Cardiac muscle cell (in vitro differentiated cells and primary cell): ENCODE measurements around the gene CNNM1. TPM values are rescaled to one million over a fixed set of nuclear protein-coding genes. Genes with fewer than 3 reads are reported as not detected.

ENCODE experiments used
- DNase-seq, 2 donors: peaks; one replicate each; pipeline versions ENCODE4 v3.0.0 to v3.0.0-alpha.2; 2010 to 2017; ENCODE audit warnings: low read depth in 1 of 2, low spot score in 1 of 2
- H3K27ac ChIP-seq: fragments of 200-600 bp; sonication (generic); 2 replicates; pipeline ENCODE4 v1.5.1; 2016
- H3K27me3 ChIP-seq: fragments of 200-600 bp; sonication (generic); 2 replicates; pipeline ENCODE4 v1.6.0; 2016; ENCODE audit warnings: control low read depth
- H3K36me3 ChIP-seq: fragments of 200-600 bp; sonication (generic); 2 replicates; pipeline ENCODE4 v1.5.1; 2016; ENCODE audit warnings: control low read depth
- H3K4me1 ChIP-seq: fragments of 200-600 bp; sonication (generic); 2 replicates; pipeline ENCODE4 v1.8.1; 2017; ENCODE audit warnings: low read depth, mild to moderate bottlenecking, mixed run types
- H3K4me3 ChIP-seq: fragments of 200-600 bp; sonication (generic); 2 replicates; pipeline ENCODE4 v1.5.1; 2016; ENCODE audit warnings: mild to moderate bottlenecking
- H3K9me3 ChIP-seq: fragments of 200-600 bp; sonication (generic); 2 replicates; pipeline ENCODE4 v1.5.1; 2017; ENCODE audit warnings: low read depth, mild to moderate bottlenecking, control low read depth
- polyA plus RNA-seq: library from polyadenylated mRNA; unstranded; fragments of >200 nt; fragmentation: Nextera tagmentation; extraction: Ambion mirVana; gene quantifications from 2 replicates; pipeline ENCODE4 v1.2.1, GENCODE V29; 2016
- total RNA-seq: library from RNA; depleted of rRNA; stranded (reverse); fragments of >200 nt; gene quantifications from 2 replicates; pipeline ENCODE4 v1.2.3, GENCODE V29; 2016
- TF ChIP-seq, protein P1 (sequence below): IDR thresholded peaks from 2 replicates; pipeline ENCODE4 v1.5.1; 2012; ENCODE audit warnings: low read depth, mild to moderate bottlenecking, low read length

Gene CNNM1
- total and polyA plus RNA-seq, 2 experiments from 2014 or later: 1.7 to 2.8 TPM

DNA sequence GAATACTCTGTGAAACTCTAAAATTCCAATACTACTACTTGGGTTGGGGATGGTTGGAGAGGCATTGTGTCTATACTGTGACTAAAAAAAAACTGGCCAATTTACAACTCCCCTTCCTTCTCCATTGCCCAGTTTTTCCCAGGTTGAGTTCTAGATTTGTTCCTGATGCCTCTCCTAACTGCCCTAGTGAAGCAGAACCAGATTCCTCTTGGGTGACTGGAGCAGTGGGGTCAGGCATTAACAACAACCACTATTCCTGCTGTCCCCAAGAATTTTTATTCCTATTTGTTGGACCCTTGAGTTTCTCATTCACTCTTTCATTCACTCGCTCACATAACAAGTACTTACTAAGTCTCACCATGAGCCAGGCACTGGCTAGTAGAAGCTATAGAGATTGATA, 95.5 kb downstream of the CNNM1 start:
- Histone ChIP-seq H3K36me3 (peaks cover 17% of the 10 kb centered on the region), H3K27me3 (no peaks in the 10 kb centered on the region), H3K4me3 (no peak overlapping the region), H3K4me1 (peaks cover 10% of the 10 kb centered on the region), H3K27ac (no peak overlapping the region), H3K9me3 (no peaks in the 10 kb centered on the region)
- TF ChIP-seq, protein P1, sequence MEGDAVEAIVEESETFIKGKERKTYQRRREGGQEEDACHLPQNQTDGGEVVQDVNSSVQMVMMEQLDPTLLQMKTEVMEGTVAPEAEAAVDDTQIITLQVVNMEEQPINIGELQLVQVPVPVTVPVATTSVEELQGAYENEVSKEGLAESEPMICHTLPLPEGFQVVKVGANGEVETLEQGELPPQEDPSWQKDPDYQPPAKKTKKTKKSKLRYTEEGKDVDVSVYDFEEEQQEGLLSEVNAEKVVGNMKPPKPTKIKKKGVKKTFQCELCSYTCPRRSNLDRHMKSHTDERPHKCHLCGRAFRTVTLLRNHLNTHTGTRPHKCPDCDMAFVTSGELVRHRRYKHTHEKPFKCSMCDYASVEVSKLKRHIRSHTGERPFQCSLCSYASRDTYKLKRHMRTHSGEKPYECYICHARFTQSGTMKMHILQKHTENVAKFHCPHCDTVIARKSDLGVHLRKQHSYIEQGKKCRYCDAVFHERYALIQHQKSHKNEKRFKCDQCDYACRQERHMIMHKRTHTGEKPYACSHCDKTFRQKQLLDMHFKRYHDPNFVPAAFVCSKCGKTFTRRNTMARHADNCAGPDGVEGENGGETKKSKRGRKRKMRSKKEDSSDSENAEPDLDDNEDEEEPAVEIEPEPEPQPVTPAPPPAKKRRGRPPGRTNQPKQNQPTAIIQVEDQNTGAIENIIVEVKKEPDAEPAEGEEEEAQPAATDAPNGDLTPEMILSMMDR: no peak
- DNase-seq: no peak

DNA sequence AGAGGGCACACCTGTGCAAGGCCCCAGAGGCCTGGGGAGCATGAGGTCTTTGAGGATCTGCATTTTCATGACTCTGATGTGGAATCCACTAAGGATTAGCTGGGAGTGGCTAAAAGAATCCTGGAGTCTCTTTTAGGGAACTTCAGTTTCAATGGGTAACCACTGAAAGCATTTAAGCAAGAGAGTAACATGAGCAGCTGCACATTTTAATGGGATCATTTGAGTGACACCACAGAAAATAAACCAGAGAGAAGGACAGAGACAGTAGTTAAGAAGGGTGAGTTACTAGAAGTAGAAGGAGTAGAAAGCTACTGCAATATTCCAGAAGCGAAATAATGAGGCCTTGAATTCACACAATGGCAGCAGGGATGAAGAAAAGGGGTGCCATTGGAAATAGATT, 96.0 kb downstream of the CNNM1 start:
- Histone ChIP-seq H3K36me3 (peaks cover 11% of the 10 kb centered on the region), H3K27ac (no peak overlapping the region), H3K9me3 (no peaks in the 10 kb centered on the region), H3K4me1 (peaks cover 13% of the 10 kb centered on the region), H3K27me3 (no peaks in the 10 kb centered on the region), H3K4me3 (no peak overlapping the region)
- TF ChIP-seq, protein P1: no peak
- DNase-seq: no peak

DNA sequence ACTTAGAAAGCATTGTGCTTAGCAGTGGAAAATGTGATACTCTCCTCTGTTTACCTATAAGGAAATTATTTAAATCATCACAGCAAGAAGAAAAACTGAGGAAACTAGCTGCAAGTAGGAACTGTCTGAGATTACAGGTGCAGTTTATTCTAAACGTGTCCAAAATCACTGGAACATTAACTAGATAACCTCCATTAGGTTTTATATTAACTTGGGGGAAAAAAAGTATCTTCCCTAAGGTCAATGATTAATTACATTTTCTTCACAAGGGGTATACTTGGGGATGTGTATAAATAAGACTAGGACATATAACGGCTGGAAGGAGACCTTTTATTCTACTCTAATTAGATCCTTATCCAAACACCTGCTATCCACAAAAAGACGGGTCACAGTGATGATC, 97.5 kb downstream of the CNNM1 start:
- TF ChIP-seq, protein P1: no peak
- peaks cover 12% of the 10 kb centered on the region for H3K4me1 ChIP-seq
- H3K27ac ChIP-seq: no peak overlapping the region
- H3K27me3 ChIP-seq: no peaks in the 10 kb centered on the region
- H3K4me3 ChIP-seq: no peak overlapping the region
- peaks cover 6% of the 10 kb centered on the region for H3K36me3 ChIP-seq
- no peak for DNase-seq
- H3K9me3 ChIP-seq: no peaks in the 10 kb centered on the region

DNA sequence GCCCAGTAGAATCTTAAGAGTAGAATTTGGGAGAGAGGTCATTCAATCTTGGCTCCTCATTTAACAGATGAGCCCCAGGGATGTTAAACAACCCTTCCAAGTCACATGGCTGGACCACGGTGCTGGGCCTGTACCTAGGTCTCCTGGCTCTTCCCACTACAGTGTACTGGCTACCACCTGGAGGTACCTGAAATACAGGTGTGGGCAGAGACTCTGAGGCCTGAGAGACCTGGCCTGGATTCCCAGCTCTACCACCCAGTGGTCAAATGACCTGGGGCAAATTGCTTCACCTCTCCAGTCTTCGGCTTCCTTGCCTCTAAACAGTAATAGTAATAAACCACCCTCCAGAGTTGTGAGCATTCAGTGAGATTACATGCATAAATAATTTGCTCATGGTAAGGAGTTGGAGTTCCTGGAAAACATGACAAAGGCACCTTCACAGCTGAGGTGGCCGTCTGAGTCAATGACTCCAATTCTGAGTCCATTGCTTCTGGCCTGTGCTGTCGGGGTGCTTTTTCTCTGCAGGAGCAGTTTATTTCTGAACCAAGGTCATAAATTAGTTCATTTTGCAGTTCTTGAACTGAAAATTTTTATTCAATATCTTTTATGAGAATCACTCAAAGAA, 98.5 kb downstream of the CNNM1 start:
- no peak overlapping the region for H3K4me3 ChIP-seq
- no peaks in the 10 kb centered on the region for H3K27me3 ChIP-seq
- H3K27ac ChIP-seq: no peak overlapping the region
- H3K36me3 ChIP-seq: peaks cover 6% of the 10 kb centered on the region
- H3K9me3 ChIP-seq: no peaks in the 10 kb centered on the region
- DNase-seq: no peak
- H3K4me1 ChIP-seq: peaks cover 13% of the 10 kb centered on the region
- TF ChIP-seq, protein P1: no peak

DNA sequence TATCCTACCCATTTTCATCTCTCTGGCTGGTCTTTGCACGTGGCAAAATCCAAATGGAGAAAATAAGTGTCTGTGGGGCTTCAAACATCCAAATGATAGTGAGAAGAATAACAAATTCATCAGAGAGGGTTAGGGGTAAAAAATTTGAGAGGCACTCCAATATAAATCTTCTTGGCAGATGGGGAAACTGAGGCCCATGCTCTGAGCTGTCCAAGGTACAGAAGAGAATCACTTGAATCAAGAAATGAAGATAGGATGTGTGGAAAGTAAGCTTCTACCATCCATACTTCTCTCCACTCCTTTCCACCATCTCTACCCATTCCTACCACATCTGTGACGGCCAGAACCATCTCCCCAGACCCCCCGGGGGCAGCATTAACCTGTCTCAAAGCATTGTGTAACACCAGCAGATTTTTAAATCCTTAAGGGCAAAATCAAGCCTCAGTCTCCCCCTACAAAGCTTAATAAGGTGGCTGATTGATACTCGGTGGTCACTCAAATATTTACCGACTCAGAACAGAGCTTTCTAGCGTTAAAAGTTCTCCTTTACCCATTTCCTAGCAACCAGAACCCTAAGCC, 100.5 kb downstream of the CNNM1 start:
- Histone ChIP-seq H3K27me3 (no peaks in the 10 kb centered on the region), H3K9me3 (no peaks in the 10 kb centered on the region), H3K27ac (no peak overlapping the region), H3K36me3 (peaks cover 6% of the 10 kb centered on the region), H3K4me3 (peak overlapping the region; percentile 90), H3K4me1 (peaks cover 19% of the 10 kb centered on the region)
- DNase-seq: no peak
- TF ChIP-seq, protein P1: no peak
